NT2/D1 (cell line): ENCODE results near the gene CACNG6.

ENCODE experiments used
- DNase-seq: peaks from one replicate; pipeline ENCODE4 v3.0.0-alpha.2; 2011; ENCODE audit warnings: low read depth, low spot score
- H3K27me3 ChIP-seq: 2 replicates; pipeline ENCODE4 v1.6.0; 2011; ENCODE audit warnings: mild to moderate bottlenecking; ENCODE audit not compliant: insufficient read length, insufficient read depth
- H3K36me3 ChIP-seq: 2 replicates; pipeline ENCODE4 v1.6.1; 2011; ENCODE audit warnings: mild to moderate bottlenecking, low read length, mixed read lengths; ENCODE audit not compliant: insufficient read depth, insufficient read length
- H3K4me1 ChIP-seq: 2 replicates; pipeline ENCODE4 v1.5.1; 2011; ENCODE audit not compliant: insufficient read depth, insufficient read length
- H3K4me3 ChIP-seq: 2 replicates; pipeline ENCODE4 v1.5.1; 2011; ENCODE audit warnings: low read depth; ENCODE audit not compliant: insufficient read length
- H3K9ac ChIP-seq: 2 replicates; pipeline ENCODE4 v1.6.0; 2011; ENCODE audit warnings: low read depth; ENCODE audit not compliant: insufficient read length
- H3K9me3 ChIP-seq: 2 replicates; pipeline ENCODE4 v1.5.1; 2011; ENCODE audit warnings: mild to moderate bottlenecking, low read length; ENCODE audit not compliant: insufficient read depth
- SUZ12 ChIP-seq: IDR thresholded peaks from 2 replicates; pipeline ENCODE4 v1.6.1; 2011; ENCODE audit not compliant: insufficient read length, insufficient read depth; ENCODE audit errors: extremely low read depth
- YY1 ChIP-seq: IDR thresholded peaks from 2 replicates; pipeline ENCODE4 v1.6.1; 2011; ENCODE audit not compliant: insufficient read length, insufficient read depth
- ZNF274 ChIP-seq: IDR thresholded peaks from 2 replicates; pipeline ENCODE4 v1.6.1; 2011; ENCODE audit warnings: mild to moderate bottlenecking, low read depth, low read length

CACNG6 gene

GRCh38 chr19:53951436-53951835, 40.0 kb upstream of the CACNG6 start:
- no peak for DNase-seq
- no peak overlapping the region for H3K9ac ChIP-seq
- H3K4me1 ChIP-seq = no peaks in the 10 kb centered on the region
- no peak overlapping the region for H3K4me3 ChIP-seq
- no peaks in the 10 kb centered on the region for H3K27me3 ChIP-seq
- TF ChIP-seq YY1 = no peak
- H3K9me3 ChIP-seq = no peaks in the 10 kb centered on the region
- no peaks in the 10 kb centered on the region for H3K36me3 ChIP-seq

DNA sequence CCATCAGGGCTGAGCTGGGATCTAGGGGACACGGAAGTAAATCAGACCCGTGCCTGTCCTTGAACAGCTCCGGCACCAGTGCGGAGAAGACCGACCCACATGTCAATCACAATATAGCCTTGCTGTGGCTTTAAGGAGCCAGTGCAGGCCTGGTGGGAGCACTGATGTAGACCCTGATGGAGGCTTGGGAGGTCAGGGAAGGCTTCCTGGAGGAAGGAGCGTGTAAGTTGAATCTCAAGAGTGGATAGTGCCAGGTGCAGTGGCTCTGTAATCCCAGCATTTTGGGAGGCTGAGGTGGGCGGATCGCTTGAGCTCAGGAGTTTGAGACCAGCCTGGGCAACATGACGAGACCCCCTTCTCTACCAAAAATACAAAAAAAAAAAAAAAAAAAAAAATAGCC, 39.5 kb upstream of the CACNG6 start:
- no peak overlapping the region for H3K4me3 ChIP-seq
- H3K27me3 ChIP-seq = no peaks in the 10 kb centered on the region
- TF ChIP-seq ZNF274 (no peak), YY1 (no peak), SUZ12 (no peak)
- no peak for DNase-seq
- H3K9ac ChIP-seq = no peak overlapping the region
- no peaks in the 10 kb centered on the region for H3K9me3 ChIP-seq
- no peaks in the 10 kb centered on the region for H3K36me3 ChIP-seq
- H3K4me1 ChIP-seq = no peaks in the 10 kb centered on the region

DNA sequence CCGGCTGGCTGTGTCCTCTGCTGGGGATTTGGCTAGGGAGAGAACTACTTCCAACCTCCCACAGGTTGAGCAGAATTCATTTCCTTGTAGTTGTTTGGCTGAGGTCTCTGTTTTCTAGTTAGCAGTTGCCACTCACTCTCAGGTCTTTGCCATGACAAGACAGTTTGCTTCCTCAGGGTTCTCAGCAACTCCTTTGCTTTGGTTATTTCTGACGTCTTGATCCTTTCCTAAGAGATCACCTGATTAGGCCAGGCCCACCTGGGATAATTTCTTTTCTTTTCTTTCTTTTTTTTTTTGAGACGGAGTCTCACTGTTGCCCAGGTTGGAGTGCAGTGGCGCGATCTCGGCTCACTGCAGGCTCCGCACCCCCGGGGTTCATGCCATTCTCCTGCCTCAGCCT, 38.1 kb upstream of the CACNG6 start:
- H3K27me3 ChIP-seq = peaks cover 10% of the 10 kb centered on the region
- no peaks in the 10 kb centered on the region for H3K4me1 ChIP-seq
- DNase-seq = no peak
- no peaks in the 10 kb centered on the region for H3K9me3 ChIP-seq
- TF ChIP-seq SUZ12 = no peak
- no peak for TF ChIP-seq YY1
- no peak for TF ChIP-seq ZNF274
- no peak overlapping the region for H3K9ac ChIP-seq
- H3K4me3 ChIP-seq = no peak overlapping the region
- no peaks in the 10 kb centered on the region for H3K36me3 ChIP-seq

DNA sequence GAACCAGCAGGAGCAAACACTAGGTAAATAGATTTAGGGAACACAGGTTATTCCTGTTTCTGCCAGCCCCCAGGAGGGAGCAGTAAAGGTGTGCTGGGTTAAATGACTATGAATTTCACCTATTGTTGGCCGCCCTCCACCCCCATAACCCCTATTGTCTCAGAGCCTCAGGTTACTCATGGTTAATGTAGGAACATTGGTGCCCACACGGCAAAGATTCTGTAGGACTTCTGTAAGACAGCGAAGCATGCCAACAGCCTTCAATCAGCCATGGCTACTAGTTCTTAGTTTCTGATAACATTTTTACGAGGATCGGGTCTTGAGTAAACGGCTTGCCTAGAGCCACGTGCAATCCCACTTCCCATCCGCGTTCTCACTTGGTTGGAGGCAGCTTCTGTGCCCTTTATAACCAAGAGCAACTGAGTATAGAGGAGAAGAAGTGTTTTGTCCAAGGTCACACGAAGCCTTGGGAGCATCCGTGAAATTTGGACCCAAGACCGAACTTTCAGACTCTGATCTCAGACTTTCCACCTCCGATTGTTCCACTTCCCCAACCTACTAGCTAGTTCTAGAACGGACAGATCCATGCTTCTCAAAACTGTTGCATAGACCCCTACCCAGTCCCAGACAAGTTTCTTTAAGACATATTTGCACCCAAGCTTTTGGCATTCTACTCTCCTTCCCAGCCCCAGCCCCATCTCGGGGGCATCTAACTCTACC, 33.8 kb upstream of the CACNG6 start:
- H3K4me3 ChIP-seq = no peak overlapping the region
- H3K9ac ChIP-seq = no peak overlapping the region

GRCh38 chr19:53958168-53958571, 33.3 kb upstream of the CACNG6 start:
- DNase-seq = no peak
- no peaks in the 10 kb centered on the region for H3K36me3 ChIP-seq
- peaks cover 44% of the 10 kb centered on the region for H3K27me3 ChIP-seq

More for the DNA sequence above, 33.8 kb upstream of the CACNG6 start:
- no peaks in the 10 kb centered on the region for H3K36me3 ChIP-seq
- H3K27me3 ChIP-seq = peaks cover 44% of the 10 kb centered on the region
- DNase-seq = no peak
- TF ChIP-seq YY1 (no peak), SUZ12 (no peak), ZNF274 (no peak)
- H3K4me1 ChIP-seq = peaks cover 2% of the 10 kb centered on the region
- H3K9me3 ChIP-seq = no peaks in the 10 kb centered on the region

DNA sequence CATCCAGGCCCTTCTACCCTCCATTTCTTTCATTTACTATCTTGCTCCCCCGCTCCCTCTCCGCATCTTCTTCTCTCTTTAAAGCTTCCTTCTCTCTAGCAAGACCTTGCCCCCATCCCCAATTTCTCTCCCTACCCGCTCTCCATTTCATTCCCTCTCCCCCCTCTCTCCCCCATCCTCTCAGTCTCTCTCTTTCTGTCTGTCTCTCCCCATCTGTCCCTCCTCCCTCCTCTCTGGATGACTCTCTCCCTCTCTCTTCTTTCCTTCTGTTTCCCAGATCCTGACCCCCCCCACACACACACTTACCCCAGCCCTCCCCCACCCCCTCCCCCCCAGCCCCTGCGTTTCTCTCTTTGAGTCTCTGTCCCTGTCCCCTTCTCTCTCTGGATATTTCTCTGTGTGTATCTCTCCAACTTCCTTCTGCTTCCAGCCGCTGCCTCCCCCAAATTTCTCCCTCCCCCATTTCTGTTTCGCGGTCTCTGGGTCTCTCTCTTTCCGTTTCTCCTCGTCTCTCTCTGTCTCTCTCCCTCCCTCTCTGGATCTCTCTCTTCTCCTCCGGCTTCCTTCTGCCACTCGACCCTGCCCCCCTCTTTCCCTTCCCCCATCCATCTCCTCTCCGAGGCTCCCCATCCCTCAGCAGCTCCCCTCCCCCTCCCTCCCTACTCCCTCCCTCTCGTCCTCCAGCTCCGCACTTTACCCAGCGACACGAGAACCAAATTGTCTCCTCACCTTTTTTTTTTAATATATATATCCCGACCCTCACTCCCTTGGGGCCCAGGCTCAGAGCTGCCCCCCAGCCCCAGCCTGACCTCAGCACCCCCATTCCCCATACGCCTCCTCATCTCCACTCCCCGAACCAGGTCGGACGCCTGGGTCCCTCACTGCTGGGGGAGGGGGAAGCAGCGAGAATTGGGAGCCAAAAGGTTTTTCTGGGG, 32.3 kb upstream of the CACNG6 start:
- Histone ChIP-seq H3K27me3 (peaks cover 44% of the 10 kb centered on the region), H3K4me3 (no peak overlapping the region)

More at GRCh38 chr19:53958168-53958571, 33.3 kb upstream of the CACNG6 start:
- Histone ChIP-seq H3K4me1 (peaks cover 2% of the 10 kb centered on the region), H3K9me3 (no peaks in the 10 kb centered on the region), H3K4me3 (no peak overlapping the region), H3K9ac (no peak overlapping the region)
- no peak for TF ChIP-seq SUZ12
- TF ChIP-seq ZNF274 = no peak
- no peak for TF ChIP-seq YY1

DNA sequence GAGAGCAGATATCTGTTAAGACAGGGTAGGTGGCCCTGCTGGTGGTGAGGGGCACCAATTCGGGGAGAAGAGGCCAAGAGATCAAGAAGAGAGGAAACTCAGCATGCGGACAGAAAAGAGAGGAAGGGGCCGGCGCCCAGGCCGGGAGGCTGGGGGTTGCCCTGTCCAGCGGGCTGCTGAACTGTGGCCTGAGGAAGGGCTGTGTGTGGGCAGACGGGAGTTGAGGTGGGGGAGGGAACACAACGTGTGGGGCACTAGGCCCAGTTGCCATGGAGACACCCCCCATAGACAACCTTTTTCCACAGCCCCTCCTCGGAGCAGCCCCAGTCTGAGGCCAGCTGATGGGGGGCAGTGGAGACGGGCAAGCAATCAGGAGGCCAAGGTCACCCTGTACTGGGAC, 31.2 kb upstream of the CACNG6 start:
- no peaks in the 10 kb centered on the region for H3K9me3 ChIP-seq
- peaks cover 44% of the 10 kb centered on the region for H3K27me3 ChIP-seq
- DNase-seq = no peak
- H3K9ac ChIP-seq = peak overlapping the region; percentile 38
- H3K4me1 ChIP-seq = peaks cover 2% of the 10 kb centered on the region
- H3K4me3 ChIP-seq = no peak overlapping the region
- peaks cover 9% of the 10 kb centered on the region for H3K36me3 ChIP-seq
- TF ChIP-seq SUZ12 (no peak), YY1 (no peak), ZNF274 (no peak)

More for the DNA sequence above, 32.3 kb upstream of the CACNG6 start:
- Histone ChIP-seq H3K9me3 (no peaks in the 10 kb centered on the region), H3K9ac (no peak overlapping the region), H3K4me1 (peaks cover 2% of the 10 kb centered on the region), H3K36me3 (no peaks in the 10 kb centered on the region)
- TF ChIP-seq YY1 (no peak), ZNF274 (no peak), SUZ12 (no peak)
- DNase-seq = peak; percentile 28
